Transverse colon (tissue), 4 donors: ENCODE results near the gene DUT. TPM values are rescaled to one million over a fixed set of nuclear protein-coding genes. Genes with fewer than 3 reads are reported as not detected.

Experiments used
- DNase-seq: peaks from one replicate; pipeline ENCODE4 v3.0.0-alpha.2; 2019
- H3K27ac ChIP-seq, 4 donors: fragments of 200-600 bp; sonication (generic); 2 replicates each; pipeline ENCODE4 v1.5.1; 2016 to 2018; ENCODE audit warnings: inconsistent platforms in 4 of 4
- H3K27me3 ChIP-seq: fragments of 200-600 bp; sonication (generic); 2 replicates; pipeline ENCODE4 v1.5.1; 2017; ENCODE audit warnings: inconsistent platforms
- H3K36me3 ChIP-seq, 4 donors: fragments of 200-600 bp; sonication (generic); 2 replicates each; pipeline ENCODE4 v1.5.1; 2017 to 2019; ENCODE audit warnings: inconsistent platforms in 4 of 4
- H3K4me1 ChIP-seq, 4 donors: fragments of 200-600 bp; sonication (generic); 2 replicates each; pipeline ENCODE4 v1.5.1; 2017 to 2020; ENCODE audit warnings: inconsistent platforms in 4 of 4
- H3K4me3 ChIP-seq, 4 donors: fragments of 200-600 bp; sonication (generic); 1 replicate in 1 of 4; 2 replicates in 3 of 4; pipeline versions ENCODE4 v1.5.1 to v1.6.1; 2017 to 2019; ENCODE audit warnings: inconsistent platforms in 4 of 4
- H3K9me3 ChIP-seq, 2 donors: fragments of 200-600 bp; sonication (generic); 2 replicates each; pipeline ENCODE4 v1.5.1; 2017 to 2019; ENCODE audit warnings: inconsistent platforms in 2 of 2
- CTCF ChIP-seq, 5 experiments: fragments of 200-600 bp in 3 of 5; fragments of 450-650 bp in 2 of 5; sonication (generic) in 3 of 5; IDR thresholded peaks; 1 replicate in 2 of 5; 2 replicates in 3 of 5; pipeline ENCODE4 v1.5.1; 2016 to 2017; ENCODE audit warnings: antibody characterized with exemption in 5 of 5, inconsistent platforms in 3 of 5, mild to moderate bottlenecking in 2 of 5, moderate library complexity in 1 of 5
- EP300 ChIP-seq: sonication (generic); formaldehyde crosslinking; IDR thresholded peaks from one replicate; pipeline ENCODE4 v1.6.1; 2017; ENCODE audit warnings: antibody characterized with exemption, low read depth
- POLR2A ChIP-seq: fragments of 450-650 bp; IDR thresholded peaks from one replicate; pipeline ENCODE4 v1.6.1; 2016; ENCODE audit warnings: antibody characterized with exemption, mild to moderate bottlenecking, moderate library complexity
- POLR2AphosphoS5 ChIP-seq, 3 donors: sonication (generic); formaldehyde crosslinking; IDR thresholded peaks; one replicate each; pipeline ENCODE4 v1.6.1; 2016; ENCODE audit warnings: antibody characterized with exemption in 3 of 3
- WGBS, 2 donors: methylation state at CpG; one replicate each; pipeline ENCODE4 v1.1.5; 2018; ENCODE audit warnings: low coverage in 1 of 2; 5-methylcytosine and 5-hydroxymethylcytosine counted together
- in situ Hi-C, 4 donors: fragments of 200-750 bp; cut with MboI; loops; one replicate each; pipeline versions ENCODE4 v1.15.0 to v1.15.1; 2017; ENCODE audit warnings: low sequenced_read_pairs in 3 of 4, low pct_ligation_motif_present in 1 of 4, low pct_unique_long_range_greater_than_20kb in 1 of 4
- intact Hi-C: fragments of 100-400 bp; cut with DNase I; formaldehyde crosslinking; loops from one replicate; pipeline ENCODE4 v1.15.1; 2023; ENCODE audit warnings: low total_unique reads
- total RNA-seq, 4 donors: library from RNA; depleted of rRNA; stranded (reverse); fragments of >200 nt; gene quantifications; one replicate each; pipeline ENCODE4 v1.1.0, GENCODE V29; 2016

DUT gene
- total RNA-seq, 4 donors from 2014 or later = 19.5 to 63.1 (median 45.3) TPM

GRCh38 chr15:48298914-48299313 lies 32.3 kb upstream of the DUT start:
- in situ Hi-C loops = loop anchor here in 3 of 4 donors (25.0 kb wide), 3 partner anchors 837 to 1987 kb away; no protein-coding TSS in a partner anchor
- DNase-seq = no peak
- no peaks in the 10 kb centered on the region for H3K9me3 ChIP-seq
- no peaks in the 10 kb centered on the region for H3K36me3 ChIP-seq
- intact Hi-C loops = no loop called here
- no peaks in the 10 kb centered on the region for H3K4me1 ChIP-seq
- H3K27me3 ChIP-seq = no peaks in the 10 kb centered on the region
- TF ChIP-seq EP300 (no peak), CTCF (IDR thresholded peaks at IDR 0.05) (no peak), POLR2A (no peak), POLR2AphosphoS5 (IDR thresholded peaks at IDR 0.05) (no peak)
- H3K4me3 ChIP-seq = no peak overlapping the region
- WGBS, 2 donors = 62 to 67% methylated on average over 2 of the region's 2 CpGs
- no peak overlapping the region for H3K27ac ChIP-seq

DNA sequence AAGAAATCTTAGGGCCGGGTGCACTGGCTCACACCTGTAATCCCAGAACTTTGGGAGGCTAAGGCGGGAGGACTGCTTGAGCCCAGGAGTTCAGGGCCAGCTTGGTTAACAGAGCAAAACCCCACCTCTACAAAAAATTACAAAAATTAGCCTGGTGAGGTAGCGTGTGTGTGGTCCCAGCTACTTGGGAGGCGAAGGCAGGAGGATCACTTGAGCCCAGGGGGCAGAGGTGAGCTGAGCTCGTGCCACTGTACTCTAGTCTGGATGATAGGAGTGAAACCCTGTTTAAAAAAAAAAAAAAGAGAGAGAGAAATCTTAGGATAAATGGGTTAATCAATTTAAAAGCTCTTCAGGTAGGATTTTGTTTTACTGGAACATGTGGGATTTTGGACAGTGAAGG lies 31.2 kb upstream of the DUT start:
- Histone ChIP-seq H3K4me3 (no peak overlapping the region), H3K27me3 (no peaks in the 10 kb centered on the region), H3K27ac (no peak overlapping the region), H3K9me3 (no peaks in the 10 kb centered on the region), H3K36me3 (no peaks in the 10 kb centered on the region), H3K4me1 (no peaks in the 10 kb centered on the region)
- 88% methylated on average over 4 to 5 of the region's 5 CpGs for WGBS, 2 donors
- no peak for DNase-seq
- no peak for TF ChIP-seq POLR2AphosphoS5 (IDR thresholded peaks at IDR 0.05)
- no peak for TF ChIP-seq CTCF (IDR thresholded peaks at IDR 0.05)
- TF ChIP-seq POLR2A = no peak
- no peak for TF ChIP-seq EP300
- intact Hi-C loops = no loop called here
- in situ Hi-C loops = no loop called here

- no peak overlapping the region for H3K27ac ChIP-seq
- H3K9me3 ChIP-seq = no peaks in the 10 kb centered on the region
- TF ChIP-seq EP300 (no peak), CTCF (IDR thresholded peaks at IDR 0.05) (no peak), POLR2A (no peak), POLR2AphosphoS5 (IDR thresholded peaks at IDR 0.05) (no peak)
- 64 to 77% methylated on average over 2 of the region's 2 CpGs for WGBS, 2 donors
- no peaks in the 10 kb centered on the region for H3K4me1 ChIP-seq
- in situ Hi-C loops = no loop called here
- no peaks in the 10 kb centered on the region for H3K27me3 ChIP-seq
- no peak overlapping the region for H3K4me3 ChIP-seq
- intact Hi-C loops = no loop called here
- DNase-seq = no peak
- no peaks in the 10 kb centered on the region for H3K36me3 ChIP-seq
Measured at GRCh38 chr15:48304398-48304797, 26.8 kb upstream of the DUT start.

DNA sequence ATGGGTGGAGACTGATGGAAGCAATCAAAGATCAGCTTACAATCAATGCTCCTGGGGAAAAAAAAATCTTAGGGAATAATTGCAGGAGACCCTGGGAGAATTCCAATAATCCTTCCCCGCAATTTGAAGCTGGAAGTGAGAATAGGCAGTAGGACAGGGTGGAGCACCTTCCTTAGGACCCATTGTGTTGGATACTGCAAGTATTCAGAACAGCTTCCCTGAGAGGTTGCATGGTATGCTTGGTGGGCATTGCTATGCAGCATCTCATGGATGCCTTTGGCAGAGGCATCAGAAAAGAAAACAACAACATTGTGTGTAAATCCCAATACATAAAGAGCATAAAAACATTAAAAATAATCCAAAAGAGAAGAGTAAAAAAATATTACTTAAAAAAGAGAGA lies 24.6 kb upstream of the DUT start:
- no peaks in the 10 kb centered on the region for H3K9me3 ChIP-seq
- no peak overlapping the region for H3K27ac ChIP-seq
- intact Hi-C loops = no loop called here
- in situ Hi-C loops = no loop called here
- no peaks in the 10 kb centered on the region for H3K36me3 ChIP-seq
- TF ChIP-seq EP300 (no peak), POLR2A (no peak), POLR2AphosphoS5 (IDR thresholded peaks at IDR 0.05) (no peak), CTCF (IDR thresholded peaks at IDR 0.05) (no peak)
- H3K4me3 ChIP-seq = no peak overlapping the region
- H3K4me1 ChIP-seq = no peaks in the 10 kb centered on the region
- 93 to 100% methylated on average over 1 of the region's 1 CpG for WGBS, 2 donors
- DNase-seq = no peak
- H3K27me3 ChIP-seq = no peaks in the 10 kb centered on the region
